Suppressor macrophage (primary cell): ENCODE results near the gene KDM4B.

ENCODE experiments used
- DNase-seq, 4 experiments: peaks; one replicate each; pipeline ENCODE4 v3.0.0-alpha.2; 2020 to 2022

KDM4B gene

GRCh38 chr19:5035793-5036697 lies 67.1 kb downstream of the KDM4B start:
- no peak for DNase-seq

GRCh38 chr19:5036698-5037563 lies 68.0 kb downstream of the KDM4B start:
- DNase-seq: no peak

GRCh38 chr19:5037936-5038335 lies 69.0 kb downstream of the KDM4B start:
- no peak for DNase-seq

- peak; percentile 24 to 58 (median 48) for DNase-seq
Observed at GRCh38 chr19:5038631-5039271, 69.8 kb downstream of the KDM4B start.

GRCh38 chr19:5039642-5040543 lies 71.0 kb downstream of the KDM4B start:
- no peak for DNase-seq

- DNase-seq: no peak
Observed at GRCh38 chr19:5040544-5041167, 71.7 kb downstream of the KDM4B start.

- peak in 1 of 4 experiments; percentile 34 for DNase-seq
Observed at GRCh38 chr19:5041168-5041912, 72.4 kb downstream of the KDM4B start.

- no peak for DNase-seq
Observed at GRCh38 chr19:5041913-5042187, 72.9 kb downstream of the KDM4B start.

- no peak for DNase-seq
Observed at GRCh38 chr19:5042556-5042955, 73.6 kb downstream of the KDM4B start.

- DNase-seq: no peak
Observed at GRCh38 chr19:5045029-5045428, 76.1 kb downstream of the KDM4B start.

- no peak for DNase-seq
Observed at GRCh38 chr19:5045956-5046338, 77.0 kb downstream of the KDM4B start.

- no peak for DNase-seq
Observed at GRCh38 chr19:5046339-5047039, 77.6 kb downstream of the KDM4B start.

- no peak for DNase-seq
Observed at GRCh38 chr19:5047251-5047935, 78.5 kb downstream of the KDM4B start.

- DNase-seq: peak; percentile 58 to 79 (median 74)
Observed at GRCh38 chr19:5048091-5048726, 79.3 kb downstream of the KDM4B start.

- no peak for DNase-seq
Observed at GRCh38 chr19:5048727-5049553, 80.0 kb downstream of the KDM4B start.

- DNase-seq: no peak
Observed at GRCh38 chr19:5049561-5049960, 80.6 kb downstream of the KDM4B start.

GRCh38 chr19:5050067-5050656 lies 81.2 kb downstream of the KDM4B start:
- no peak for DNase-seq

GRCh38 chr19:5050905-5051304 lies 82.0 kb downstream of the KDM4B start:
- DNase-seq: no peak
